Right hindlimb (tissue), 1 donor: Measurements from ENCODE around the gene NAALADL2.

Experiments
- DNase-seq: peaks from one replicate; pipeline ENCODE4 v3.0.0-alpha.2; 2018

NAALADL2 gene

DNA sequence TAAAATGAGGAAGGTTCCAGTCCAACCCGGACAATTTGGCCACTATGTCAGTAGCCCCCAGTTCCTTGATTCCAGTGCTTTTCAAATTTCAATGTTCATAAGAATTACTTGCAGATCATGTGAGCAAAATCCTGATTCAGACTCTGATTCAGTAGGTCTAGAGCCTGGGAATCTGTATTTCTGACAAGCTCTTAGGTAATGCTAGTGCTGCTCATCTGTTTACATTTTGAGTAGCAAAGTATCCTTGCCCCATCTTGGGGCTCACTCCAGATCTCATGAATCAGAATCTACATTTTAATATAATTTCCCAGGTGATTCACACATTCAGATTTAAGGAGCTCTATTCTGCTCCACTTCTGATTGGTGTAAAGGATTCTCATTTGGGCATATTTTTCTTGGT is 142.0 kb downstream of the NAALADL2 start:
- no peak for DNase-seq

DNA sequence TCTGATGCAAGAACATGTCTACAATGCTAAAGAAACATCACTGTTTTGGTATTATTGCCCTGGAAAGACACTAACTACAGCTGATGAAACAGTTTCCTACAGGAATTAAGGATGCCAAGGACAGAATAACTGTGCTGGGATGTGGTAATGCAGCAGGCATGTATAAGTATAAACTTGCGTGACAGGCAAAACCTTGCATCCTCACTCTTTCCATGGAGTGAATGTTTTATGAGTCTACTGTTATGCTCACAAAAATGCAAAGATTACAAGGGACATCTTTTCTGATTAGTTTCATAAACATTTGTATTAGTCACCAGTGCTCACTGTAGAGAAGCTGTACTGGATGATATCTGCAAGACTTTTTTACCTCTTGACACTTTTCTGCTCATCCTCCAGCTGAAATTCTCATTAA is 143.6 kb downstream of the NAALADL2 start:
- DNase-seq = no peak

DNA sequence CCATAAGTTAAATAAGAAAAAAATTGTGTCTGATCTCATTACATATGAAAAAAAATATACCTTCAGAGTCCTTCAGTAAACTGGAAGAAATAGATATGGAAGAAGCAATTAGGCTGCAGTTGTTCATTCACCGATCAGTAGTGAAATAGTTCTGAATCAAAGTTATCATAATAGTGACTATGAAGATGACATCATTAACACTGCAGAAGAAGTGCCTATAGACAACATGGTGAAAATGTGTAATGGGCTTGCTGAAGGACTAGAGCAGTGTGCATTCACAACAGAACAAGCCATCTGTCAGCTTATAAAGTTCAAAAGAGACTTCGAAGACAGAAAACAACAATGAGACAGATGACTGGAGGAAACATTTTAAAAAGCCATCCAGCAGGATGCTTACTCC is 144.5 kb downstream of the NAALADL2 start:
- DNase-seq = no peak

DNA sequence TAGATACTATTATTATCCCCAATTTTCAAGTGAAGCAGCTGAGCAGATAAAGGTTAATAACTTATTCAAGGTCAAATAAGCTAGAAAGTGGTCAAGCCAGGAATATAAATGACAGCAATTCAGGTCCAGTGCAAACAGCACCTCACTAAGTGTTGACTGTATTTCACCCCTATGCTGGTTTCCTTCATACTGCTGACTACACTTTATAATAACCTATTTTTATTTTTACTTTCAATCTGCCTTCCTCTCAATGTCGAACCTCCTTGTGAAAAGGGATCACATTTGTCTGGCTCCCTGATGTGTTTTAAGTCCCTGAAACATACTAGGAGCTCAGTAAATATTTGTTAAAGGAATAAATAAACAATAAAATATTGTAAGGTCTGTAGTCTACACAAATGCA is 146.1 kb downstream of the NAALADL2 start:
- DNase-seq = no peak

DNA sequence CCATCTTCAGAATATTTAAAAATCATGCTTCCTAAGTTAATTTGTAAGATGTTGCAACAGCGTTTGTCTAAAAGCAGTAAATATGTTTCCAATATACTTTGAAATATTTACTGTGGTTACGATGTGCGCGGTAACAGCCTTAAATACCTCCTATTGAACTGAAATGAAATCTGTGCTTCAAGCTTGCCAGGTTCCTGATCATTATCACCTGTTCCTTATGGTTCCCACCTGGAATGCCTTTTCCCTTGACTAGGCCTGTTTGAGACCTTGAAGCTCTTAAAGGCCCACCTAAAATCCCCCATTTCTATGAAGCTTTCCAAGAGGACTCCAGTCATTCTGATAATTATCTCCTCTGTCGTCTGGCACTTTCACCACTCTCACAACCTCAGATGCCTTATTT is 146.7 kb downstream of the NAALADL2 start:
- no peak for DNase-seq

DNA sequence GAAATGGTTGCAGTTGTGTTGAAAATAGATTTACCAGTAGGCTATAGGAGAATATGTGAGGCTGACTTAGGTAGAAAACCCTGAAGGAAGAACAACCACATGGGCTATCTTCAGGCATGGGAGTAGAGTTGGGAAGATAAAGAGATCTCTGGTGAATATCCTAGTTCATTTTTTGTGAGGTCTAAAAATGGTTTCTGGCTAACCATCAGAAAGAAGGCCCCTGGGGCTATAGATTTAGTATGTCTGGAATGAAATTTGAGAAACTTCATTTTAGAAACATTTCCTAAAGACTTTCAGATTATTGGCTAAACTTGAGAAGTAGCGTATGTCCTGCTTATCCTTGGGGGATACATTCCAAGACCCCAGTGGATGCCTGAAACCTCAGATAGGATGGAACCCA is 148.2 kb downstream of the NAALADL2 start:
- no peak for DNase-seq

DNA sequence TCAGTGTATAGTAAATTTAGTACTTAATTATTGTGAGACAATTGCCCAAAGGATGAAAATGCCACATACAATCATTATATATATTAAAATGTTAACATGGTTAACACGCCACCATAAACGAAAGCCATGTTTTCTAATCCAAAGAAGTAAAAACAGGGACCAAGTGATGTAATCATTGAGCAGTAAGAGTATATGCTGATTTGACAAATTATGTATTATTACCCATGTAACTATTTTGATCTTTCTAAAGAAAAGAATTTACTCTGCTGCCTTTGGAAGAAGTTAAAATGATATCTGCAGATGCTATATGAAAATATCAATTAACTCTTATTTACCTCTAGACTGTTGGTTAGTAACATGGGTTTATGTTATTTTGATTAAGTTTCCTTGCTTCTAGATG is 150.2 kb downstream of the NAALADL2 start:
- no peak for DNase-seq

DNA sequence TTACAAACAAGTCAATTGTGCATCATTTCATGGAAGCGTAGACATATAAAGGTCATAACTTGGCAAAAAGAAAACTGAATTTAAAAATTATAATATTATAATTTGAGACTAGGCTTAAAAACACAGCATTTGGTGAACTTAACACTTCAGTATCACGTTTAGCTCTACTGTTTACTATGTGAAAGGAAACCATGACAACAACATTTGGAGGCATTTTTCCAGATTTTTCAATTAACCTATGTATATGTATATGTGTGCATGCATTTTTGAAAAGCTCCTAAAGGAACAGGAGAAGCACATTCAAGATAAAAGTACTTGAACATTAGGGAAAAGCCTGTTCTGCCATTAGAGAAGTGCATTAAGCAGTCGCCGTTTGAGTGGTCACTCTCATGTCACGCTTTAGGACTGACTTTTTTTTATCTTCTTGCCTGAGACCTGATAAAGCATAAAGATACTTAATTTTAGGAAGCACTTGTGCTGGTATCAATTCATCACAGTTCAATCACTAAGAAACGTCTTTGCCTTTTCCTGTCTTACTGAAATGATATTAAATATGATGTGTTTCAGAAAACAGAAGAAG is 156.0 kb downstream of the NAALADL2 start:
- no peak for DNase-seq

DNA sequence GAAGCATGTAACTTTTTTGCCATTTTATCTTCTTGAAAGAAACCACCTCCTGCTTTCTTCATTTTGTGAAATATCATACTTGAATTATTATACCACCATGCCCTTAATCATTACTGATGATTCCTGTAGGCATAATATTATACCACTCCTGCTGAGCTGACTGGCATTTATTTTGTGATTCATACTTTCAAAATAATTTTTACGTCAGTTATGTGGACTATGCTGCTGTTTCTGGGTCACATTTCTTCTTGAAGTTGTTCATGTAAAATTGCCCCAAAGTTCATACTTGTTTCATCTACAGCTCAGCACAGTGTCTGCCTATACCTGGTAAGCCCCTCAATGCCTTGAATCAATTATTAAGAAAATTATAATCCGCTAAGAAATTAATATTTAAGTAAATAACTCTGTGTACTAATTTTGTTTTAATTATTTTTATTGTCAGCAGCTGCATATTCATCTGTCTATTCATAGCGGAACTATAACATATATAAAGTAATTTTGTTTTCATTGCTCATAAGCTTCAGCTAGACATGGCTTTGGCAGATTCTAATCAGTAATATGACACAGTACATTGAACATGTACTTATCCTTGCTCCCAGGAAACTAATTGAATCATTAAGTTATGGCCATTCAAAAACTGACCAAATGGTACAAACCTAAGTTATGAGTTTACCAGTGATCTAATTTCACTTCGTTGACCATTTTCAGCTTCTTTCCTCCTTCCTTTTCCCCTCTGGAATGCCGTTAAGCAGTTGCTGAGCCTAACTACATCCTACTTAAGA is 160.0 kb downstream of the NAALADL2 start:
- no peak for DNase-seq

DNA sequence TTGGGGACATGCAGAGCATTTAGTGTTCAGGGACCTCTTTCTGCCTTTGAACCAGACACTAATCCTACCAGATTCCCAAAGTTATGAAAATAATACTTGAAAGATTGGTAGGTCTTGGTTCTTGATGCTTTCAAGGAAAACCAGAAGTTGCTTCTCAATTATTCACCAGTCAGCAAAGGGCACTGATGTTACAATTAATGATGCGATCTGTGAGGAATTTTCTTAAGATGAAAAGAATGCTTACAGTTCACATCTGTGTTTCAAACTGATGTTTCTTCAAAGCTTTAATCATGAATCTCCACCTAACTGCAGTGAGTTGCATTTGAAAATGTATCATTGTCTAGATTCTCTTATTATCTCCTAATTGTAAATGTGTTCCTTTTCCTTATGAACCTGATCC is 161.0 kb downstream of the NAALADL2 start:
- no peak for DNase-seq

DNA sequence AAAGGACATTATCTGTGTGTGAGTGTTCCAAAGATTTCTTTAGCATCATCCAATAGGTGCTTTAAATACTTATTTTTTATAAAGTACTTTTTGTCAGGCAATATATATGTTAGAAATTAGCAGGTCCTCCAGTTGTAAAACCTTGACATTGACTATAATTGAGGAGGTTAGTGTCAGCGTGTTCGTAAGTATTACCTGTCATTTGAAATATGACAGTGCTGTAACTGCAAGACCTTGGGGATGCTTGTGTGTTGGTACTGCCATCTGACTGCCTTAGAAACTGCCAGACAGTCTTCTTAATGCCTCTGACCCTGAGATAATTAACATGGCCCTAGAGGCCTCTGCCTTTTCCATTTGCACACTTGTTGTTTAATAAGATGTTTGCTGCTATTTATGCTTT is 170.7 kb downstream of the NAALADL2 start:
- no peak for DNase-seq

DNA sequence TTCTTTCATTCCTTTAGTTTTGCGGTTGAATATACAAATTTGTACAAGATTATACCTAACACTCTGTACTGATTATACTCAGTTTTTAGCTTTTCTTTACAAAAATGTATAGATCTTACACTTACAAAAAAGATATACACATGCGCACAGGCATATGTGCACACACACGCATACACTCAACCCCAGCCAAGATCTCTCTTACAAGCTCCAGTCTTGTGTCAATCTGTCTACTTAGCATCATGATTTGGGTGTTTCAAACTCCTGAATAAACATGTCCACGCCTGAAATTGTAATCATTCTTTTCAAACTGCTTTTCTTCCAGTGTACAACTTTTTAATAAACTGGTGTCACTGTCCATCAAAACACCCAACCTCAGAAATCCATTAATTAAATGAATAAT is 180.7 kb downstream of the NAALADL2 start:
- no peak for DNase-seq

DNA sequence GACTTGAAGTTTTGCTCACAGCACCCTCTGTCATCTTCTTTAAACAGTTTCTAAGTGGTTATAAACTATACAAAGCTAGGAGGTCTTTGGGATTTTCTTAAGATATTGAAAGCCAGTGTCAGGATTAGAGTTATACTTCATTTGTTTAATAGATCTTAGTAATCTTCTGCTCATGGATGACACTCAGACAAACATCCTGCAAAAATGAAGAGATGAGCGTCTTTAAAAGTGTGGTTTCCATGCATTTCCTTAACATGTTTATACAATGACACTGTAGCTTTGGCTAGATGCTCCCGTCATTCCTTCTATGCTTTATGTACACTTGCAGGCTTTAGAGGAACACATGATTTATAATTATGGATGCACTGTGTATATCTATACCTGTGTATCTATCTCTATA is 182.2 kb downstream of the NAALADL2 start:
- DNase-seq = no peak

DNA sequence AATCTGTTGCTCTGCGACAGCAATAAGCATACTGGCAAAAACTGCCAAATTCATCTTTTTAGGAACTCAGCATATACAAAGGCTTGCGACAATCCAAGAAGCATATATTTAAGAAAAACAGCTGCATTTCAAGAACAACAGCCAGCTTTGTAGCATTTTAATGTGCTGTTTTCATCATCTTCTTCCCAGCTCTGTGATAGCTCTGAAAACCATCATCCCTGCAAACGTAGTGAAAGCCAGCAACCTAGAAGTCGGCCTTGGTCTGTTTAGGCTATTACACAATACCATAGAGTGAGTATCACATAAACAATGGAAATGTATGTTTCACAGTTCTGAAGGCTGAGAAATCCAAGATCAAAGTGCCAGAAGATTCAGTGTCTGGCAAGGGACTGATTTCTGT is 187.5 kb downstream of the NAALADL2 start:
- no peak for DNase-seq

DNA sequence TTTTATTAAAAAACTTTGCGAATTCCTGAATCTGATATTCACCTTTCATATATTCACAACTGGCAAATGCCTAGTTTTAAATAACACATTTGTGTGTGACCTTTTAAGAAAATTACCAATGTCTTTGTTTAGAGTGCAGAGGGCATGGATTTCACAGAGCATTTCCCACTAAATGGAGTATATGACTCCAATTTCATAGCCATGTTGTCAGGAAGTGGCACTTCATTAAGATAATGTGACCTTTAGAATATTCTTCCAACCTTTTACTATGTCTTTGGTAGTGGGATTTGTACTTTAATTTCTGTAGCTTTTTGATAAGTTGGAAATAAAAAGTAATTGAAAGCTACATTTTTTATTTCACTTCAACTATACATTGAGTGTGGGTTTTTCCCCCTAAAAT is 188.7 kb downstream of the NAALADL2 start:
- no peak for DNase-seq

DNA sequence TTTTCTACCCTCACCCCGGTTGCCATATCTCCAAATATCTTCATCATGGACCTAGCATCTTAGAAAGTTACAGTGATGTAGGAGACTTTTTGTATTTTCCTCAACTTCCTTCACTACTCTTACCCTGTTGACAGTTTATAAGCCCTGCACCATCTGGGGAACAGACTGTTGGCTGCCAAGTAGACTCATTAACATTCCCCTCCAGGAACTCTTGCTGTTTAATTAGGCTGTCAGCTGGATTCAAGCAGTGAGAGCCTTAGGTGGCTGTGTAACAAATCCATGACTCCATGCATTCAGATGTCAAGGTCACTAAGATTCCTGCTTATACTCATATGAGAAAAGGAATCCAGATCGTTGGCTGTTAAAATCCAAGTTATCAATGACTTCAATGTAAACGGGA is 198.3 kb downstream of the NAALADL2 start:
- DNase-seq = no peak

DNA sequence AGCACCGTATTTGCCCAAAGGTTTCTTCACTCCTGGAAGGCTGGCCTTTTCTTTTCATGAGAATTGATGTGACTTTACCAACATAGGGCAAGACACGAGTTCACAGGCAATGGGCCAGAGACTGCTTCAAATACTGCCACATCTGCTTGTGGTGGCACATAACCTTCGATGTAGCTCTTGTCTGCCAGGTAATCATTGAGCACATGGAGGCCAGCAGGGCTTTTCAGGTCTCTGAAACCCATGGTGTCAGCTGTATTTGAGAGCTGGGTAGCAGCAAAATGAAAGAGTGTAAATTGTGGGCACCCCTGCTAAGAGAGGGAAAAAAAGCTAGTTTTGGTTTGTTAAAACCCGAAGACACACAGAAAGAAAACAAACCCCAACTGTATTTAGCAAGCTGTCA is 200.7 kb downstream of the NAALADL2 start:
- DNase-seq = no peak

DNA sequence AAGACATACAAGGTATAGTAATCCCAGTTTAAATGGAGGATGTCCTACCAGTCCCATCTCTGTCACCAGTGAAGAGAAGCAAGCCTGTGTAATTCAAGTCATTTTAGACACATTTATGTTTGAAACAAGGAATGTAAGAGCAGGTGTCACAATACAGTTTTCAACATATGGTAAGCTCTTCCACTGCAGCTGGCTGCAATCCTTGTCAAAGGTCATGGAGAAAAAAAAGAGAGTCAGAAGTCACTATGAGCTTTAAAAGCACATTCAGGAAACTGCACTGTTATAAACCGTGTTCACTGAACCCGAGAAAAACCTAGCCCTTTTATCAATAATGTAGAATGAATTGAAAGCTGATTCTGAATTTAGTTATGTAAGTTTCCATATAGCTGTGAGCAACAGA is 206.4 kb downstream of the NAALADL2 start:
- no peak for DNase-seq

DNA sequence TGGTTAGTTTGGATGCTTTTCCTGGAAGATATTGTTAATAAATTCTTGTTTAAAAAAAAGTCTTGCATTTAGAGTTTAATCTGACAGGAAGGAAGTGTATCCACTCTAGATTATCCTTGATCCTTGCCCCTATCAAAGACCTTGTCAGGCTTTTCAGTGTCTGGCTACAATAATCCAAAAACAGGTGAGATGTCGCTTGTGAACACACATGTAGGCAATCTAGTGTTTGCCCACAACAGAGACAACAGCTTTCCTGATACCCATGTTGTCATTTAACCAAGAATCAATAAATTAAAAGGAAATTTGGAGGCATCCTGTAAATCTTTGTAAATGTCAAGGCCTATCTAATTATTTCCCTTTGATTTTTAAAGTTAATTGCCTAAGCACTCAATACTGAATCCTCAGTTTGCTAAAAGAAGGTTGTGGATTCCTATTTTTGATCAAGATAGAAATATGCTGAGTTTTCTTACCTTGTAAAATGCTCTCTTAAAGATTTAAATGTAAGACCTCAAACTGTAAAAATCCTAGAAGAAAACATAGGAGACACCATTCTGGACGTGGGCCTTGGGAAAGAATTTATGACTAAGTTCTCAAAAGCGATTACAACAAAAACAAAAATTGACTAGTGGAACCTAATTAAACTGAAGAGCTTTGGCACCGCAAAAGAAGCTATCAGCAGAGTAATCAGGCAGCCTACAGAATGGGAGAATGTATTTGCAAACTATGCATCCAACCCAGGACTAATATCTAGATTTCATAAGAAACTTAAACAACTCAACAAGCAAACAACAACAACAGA is 207.7 kb downstream of the NAALADL2 start:
- no peak for DNase-seq

DNA sequence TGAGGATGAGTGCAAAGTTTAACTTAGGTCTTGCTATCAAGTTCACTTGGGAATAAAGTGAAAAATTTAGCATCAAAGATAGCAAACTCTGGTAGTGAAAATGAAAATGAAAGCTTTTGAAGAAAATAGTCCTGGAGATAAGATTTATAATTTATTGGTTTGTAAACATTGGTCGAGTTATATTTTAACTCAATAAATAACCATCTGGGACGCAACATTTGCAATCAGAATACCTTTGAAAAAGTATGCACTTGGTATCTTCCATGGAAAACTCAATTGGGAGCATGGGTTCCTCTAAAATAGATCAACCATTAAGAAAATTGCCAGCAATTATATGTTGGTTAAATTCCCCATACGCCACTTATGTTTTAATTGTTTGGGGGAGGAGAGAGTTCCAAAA is 209.5 kb downstream of the NAALADL2 start:
- DNase-seq = no peak

DNA sequence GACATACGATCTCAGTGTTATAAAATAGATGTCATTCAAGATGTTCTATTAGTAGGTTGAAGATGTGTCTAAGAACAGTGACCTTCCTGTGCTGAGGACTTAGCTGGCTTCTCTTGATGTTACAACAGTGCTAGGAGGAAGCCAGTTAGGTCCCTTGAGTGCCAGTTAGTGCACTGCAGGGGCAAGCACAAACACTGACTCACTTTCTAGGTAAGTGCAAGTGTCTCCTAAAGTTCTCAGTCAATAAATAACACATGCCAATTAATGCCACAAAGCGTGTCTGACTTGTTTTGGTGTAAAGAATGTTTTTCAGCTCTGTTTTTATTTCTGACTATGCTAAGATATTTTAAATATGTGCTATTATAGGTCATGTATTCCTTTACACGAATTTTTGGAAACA is 211.8 kb downstream of the NAALADL2 start:
- DNase-seq = no peak

DNA sequence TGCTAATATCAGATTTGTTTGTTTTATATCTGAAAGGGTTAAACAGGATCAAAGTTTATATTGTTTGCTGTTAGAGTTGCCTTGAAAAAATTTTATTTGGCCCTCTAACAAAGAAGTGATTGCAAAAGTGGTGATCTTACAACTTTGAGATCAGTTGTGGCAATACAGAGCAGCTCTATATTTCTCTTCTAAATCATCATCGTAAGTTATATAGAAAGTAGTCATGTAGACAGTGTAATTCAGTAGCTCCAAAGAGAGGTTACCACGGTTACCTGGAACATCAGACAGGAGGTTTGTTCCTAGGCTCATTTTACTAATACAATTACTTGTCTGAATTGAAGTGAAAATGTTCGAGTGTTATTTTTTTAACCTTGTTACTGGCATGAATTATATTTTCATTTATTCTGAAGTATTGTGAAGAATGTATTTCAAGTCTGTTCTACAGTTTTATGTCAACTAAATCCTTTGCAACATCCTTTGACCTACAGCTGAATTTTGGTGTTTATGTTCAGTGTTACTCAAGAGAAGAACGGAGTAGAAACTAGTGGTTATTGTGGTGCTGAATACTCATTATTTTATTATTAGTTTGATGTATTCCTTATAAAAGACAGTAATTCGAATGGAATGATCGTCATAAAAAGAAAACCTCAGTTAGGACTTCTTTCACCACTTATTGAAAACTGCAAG is 214.2 kb downstream of the NAALADL2 start:
- no peak for DNase-seq

DNA sequence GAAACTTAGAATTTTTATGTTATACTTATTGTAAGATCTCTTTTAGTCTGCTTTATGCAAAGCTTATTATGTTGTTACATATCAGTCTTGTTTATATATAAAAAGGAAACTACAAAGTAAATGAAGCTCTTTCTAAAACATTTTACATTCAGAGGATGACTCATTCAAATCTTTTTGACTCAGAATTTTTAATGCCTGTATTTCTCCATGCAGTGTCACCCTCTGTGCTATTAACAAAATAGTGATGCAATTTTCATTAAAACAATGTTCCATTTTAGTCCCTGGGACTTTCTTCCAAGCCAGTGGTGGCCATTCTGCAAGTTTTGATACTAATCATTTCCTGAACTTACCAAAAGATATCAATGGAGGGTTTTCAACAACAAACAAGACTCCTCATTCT is 216.1 kb downstream of the NAALADL2 start:
- DNase-seq = no peak

DNA sequence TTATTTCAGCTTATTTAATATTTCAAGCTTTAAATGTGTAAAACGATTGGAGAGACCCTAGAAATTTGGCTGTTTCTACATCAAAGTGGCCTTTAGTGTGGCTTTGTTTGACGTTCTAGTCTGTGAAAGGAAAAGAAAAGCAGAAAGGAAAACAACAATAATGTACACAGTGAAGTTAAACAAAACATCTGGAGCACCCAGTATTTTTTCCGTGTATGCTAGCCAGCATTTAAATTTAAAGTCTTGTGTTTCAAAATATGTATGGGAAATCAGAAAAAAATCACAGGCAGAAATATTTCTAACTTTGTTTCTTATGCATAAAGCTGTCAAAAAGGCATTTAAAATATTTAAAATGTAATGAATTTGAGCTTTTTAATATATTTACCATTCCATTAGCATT is 218.1 kb downstream of the NAALADL2 start:
- no peak for DNase-seq
